Bone marrow (tissue), 2 donors: ENCODE data around the gene FFAR4.

Experiments
- DNase-seq, 2 donors: peaks; one replicate each; lab custom pipeline; 2025; lab: John Stamatoyannopoulos, UW

The FFAR4 gene

DNA sequence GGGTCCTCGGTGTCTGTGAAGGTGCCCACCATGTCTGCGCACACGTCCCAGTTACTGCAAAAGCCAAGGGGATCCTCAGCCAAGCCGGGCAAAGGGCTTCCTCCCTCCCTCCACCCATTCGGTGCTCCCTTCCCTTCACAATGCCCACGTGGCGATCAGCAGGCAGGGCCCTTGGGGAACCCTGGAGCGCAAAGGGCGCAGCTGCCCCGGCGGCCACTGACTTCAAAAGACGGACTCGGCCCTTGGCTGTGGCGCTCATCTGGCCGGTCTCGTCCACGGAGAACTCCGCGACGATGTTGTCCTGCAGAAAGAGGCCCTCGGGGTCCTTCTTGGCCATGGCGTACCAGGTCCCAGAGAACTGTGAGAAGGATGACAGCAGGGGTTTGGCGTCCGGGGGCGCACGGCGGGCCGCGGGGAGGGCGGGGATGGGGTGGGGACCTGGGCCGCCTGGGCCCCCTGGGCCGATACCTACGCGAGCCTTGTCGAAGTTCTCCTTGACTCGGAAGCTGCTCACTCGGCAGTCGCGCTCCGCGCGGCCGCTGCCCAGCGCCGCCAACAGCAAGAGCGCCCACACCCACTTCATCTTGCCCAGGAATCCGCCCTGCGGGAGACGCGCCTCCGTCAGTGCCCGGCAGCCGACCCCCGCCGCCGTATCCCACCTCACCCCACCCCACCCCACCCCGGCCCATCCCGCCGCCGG lies 34.1 kb downstream of the FFAR4 start:
- DNase-seq: no peak

DNA sequence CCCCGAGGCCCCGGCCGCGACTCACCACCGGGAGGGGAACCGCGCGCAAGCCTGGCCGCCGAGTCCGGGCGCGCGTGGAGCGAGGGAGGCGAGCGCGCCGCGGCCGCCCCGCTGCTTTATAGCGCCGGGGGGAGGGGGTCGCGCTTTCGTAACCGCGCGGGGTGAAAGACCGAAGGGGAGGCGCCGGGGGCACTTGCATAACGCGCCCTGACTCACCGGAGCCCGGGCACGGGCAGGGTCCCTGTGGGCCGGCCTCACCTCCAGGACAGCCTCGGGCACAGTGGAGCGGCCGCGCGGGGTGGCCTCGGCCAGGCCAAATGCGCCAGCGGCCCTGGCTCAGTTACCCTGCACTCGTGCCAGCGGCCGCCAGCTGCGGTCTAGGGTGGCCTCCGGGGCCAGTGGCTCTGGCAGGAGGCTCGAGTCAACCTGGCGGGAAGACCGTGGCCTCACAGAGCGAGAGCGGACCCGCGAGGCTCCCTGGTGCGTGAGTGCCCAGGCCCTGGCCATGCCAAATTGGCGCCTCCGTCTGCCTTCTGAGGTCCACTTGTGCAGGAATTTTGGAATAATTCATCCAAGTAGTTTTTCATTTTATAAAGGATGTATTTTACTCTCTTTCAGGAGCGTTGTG lies 34.8 kb downstream of the FFAR4 start, which contains the start of gene RBP4:
Gene RBP4 (minus strand): TSS at position 90 of the 628 bp plus-strand sequence. CDS start 207 bp downstream, outside the sequence.
- no peak for DNase-seq

DNA sequence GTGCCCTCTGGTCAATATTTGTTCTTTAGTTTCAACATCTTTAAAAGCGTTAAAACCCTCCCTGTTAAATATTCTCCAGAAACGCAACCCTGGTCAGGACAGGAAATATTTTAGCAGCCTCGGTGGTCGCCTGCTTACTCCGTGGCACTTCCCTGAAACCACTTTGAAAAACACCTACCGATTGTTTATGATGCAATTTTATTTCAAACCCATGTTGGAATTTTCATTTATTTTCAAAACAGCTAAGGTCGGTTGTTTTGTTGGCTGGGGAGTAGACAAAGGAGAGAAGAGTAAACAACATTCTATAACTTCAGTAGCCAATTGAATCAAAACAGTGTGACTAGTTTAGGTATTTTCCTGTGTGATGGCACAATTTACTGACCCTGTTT lies 35.3 kb downstream of the FFAR4 start:
- no peak for DNase-seq

DNA sequence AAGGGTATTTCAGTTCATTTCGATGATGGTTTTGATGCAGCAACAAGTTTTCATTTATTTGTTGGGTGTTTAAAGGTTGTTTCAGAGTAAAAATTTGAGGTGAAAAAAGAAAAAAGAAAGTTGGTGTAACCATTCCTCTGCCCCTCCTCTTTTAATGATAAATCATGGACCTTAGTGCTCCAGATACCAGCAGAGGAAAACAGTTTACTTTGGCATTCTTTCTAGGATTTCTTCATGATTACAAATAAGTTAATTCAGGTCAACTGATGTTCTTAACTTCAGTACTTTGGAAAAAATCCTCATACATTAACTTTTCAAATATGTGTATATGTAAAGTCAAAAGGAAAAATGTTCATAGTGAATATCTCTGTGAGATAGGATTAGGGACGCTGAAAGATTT lies 36.6 kb downstream of the FFAR4 start:
- no peak for DNase-seq

DNA sequence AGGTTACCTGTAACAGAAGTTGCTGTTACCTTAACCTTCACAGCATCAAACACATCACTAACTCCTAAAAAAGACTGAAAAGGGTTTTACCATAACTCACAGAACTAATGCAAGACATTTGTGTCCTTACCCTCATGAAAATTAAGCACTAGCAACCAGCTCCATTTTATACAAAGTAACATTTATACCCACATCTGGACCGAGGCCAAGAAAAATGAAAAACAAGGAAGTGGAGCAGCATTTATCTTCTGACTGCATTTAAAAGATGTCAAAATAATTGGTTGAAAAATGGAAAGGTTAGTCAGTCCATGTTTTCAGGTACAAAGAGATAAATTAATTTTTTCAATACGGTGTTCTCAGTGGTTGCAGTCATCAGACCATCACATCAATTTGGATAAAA lies 37.7 kb downstream of the FFAR4 start:
- no peak for DNase-seq

DNA sequence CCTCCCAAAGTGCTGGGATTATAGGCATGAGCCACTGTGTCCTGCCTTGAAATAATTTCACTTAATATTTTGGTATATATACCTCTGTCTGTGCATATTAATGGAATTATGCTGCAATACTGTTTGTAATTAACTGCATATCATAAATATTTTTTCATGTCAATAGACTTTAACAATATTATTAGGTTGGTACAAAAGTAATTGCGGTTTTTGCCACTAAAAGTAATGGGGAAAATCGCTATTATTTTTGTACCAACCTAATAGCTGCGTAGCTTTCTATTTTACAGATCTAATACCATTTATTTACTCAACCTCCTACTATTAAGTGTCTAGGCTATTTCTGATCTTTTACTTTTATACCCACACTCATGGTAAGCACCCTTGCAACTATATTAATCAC lies 42.0 kb downstream of the FFAR4 start:
- no peak for DNase-seq

DNA sequence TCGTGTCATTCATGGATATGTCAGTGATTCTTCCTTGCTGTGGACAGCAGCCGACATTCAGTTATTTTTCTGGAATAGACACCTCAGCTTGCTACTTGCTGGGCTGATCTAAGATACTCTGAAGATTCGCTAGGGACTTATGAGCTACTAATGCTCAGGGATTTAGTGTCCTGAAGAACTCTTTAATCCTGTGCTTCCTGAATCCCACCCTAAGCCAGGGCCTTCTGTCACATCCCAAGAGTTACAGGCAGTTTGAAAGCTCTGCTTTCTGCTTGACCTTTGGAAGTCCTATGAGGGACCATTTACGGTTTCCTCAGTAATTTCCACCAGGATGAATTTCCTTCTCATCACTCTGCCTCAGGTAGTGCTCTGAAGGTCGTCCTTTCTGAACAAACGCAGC lies 45.8 kb downstream of the FFAR4 start, which contains the start of gene PDE6C:
Gene PDE6C (plus strand): TSS at position 227 of the 400 bp plus-strand sequence. CDS start 189 bp downstream, outside the sequence.
- no peak for DNase-seq

DNA sequence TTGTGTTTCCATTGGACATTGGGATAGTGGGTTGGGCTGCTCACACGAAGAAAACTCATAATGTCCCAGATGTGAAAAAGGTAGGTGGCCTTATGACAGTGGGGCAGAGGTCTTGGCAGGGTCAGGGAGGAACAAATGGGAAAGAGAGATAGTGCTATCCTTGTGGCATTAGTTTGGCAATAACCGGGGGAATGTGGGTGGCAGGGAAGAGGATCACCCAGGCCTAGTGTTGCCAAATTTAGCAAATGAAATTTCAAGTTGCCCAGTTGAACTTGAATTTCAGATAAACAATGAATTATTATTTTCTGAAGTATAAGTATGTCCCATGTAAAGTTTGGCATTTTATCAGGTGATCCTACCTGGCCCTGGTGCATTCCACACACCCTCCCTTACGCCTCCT lies 46.7 kb downstream of the FFAR4 start:
- no peak for DNase-seq

DNA sequence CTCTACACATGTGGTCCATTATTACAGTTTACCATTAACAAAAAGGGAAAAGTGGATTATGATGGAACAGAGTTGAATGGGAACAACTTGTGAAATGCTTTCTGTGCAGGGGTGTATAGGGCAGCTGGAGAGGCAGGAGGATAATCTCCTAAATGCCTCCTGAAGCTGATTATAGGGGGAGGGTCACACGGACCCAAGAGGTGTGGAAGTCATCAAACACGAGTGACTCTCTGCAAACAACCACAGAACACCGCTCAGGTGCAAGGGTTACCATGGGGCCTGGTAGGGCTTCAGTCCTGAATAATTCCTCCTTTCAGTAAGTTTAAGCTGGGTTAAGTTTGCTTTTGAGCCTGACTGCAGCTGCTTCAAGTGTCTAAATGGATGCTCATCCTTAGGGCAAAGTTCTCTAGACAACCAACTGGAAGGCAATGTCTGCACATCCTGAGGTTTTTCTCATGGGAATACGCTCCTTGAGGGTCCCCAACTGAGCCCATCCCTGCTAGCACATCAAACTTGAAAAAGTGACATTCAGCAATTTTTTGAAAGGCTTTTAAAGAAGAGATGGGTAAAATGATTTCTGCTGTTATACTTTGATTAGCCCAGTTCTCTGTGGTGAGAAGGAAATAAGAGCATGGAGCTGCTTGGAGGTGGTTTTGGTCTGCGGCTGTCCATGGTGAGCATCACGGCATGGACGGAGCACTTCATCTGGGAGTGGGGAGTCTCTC lies 47.8 kb downstream of the FFAR4 start:
- no peak for DNase-seq

DNA sequence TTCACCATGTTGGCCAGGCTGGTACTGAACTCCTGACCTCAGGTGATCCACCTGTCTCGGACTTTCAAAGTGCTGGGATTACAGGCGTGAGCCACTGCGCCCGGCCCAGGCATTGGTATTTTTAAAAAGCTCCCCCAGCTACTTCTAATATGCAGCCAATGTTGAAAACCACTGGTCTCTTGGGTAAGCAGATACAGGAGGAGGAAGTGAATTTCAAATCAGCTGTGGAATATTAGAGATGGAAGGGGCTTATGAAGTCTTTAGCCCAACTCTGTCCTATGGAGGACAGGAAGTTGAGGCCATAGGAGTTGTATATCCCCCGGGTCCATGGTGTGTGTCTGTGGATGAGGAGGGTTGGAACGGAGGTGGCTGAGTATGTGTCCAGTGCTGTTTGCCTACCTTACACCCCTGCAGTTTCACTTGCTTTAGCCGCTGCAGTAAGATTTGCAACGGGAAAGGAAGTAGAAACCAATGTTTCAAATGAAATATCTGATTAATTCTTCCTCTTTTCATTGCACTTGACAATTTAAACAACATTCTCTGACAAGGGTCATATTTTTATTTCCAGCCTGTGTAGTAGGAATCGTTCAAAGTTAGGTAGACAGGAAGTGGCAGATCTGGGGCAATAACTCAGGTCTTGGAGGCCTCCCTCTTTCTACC lies 49.2 kb downstream of the FFAR4 start:
- no peak for DNase-seq

DNA sequence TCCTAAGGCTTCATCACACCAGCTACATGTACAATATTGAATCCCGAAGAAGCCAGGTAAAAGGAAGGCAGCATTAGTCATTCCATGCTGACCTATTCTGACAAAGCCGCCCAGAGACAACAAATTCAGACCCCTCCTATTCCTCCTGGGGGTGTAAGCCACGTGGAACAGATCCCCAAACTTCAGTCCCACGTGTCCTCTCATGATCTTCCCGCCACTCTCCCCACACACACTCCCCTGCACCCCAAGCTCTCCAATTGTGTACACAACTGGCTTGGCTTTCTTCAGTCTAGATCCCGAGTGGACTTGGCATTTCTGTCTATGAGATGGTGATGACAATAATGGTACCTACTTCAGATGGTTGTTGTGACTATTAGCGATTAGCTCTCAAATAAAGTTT lies 54.5 kb downstream of the FFAR4 start:
- no peak for DNase-seq

DNA sequence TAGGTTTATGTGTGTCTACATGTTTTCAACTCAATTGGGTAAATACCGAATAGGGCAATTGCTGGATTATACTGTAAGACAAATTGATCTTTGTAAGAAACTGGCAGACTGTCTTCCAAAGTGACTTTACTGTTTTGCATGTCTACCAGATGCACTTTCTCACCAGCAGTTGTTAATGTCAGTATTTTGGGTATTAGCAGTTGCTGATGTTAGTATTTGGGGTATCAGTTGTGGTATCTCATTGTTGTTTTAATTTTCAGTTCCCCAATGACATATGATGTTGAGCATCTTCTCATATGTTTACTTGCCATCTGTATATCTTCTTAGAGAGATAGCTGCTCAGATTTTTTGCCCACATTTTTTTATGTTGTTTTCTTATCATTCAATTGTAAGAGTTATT lies 56.5 kb downstream of the FFAR4 start:
- no peak for DNase-seq

DNA sequence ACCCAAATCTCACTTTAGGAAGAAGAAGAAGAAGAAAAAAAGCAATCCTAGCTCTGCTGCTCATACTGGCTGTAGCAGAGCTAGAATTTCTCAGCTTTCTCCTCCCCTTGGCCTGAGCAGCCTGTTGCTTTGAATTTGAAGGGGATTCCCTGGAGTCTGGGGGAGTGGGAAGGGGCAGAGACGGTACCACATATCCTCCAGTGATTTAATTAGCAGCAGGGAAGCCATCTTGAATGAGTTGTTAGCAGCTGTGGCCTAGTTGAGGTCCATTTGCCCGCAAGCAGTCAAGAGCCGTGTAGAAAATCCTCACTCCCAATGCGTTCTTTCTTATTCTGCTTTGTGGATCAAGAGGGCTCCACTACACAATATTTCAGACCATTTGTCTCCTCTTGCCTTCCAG lies 62.4 kb downstream of the FFAR4 start:
- no peak for DNase-seq

DNA sequence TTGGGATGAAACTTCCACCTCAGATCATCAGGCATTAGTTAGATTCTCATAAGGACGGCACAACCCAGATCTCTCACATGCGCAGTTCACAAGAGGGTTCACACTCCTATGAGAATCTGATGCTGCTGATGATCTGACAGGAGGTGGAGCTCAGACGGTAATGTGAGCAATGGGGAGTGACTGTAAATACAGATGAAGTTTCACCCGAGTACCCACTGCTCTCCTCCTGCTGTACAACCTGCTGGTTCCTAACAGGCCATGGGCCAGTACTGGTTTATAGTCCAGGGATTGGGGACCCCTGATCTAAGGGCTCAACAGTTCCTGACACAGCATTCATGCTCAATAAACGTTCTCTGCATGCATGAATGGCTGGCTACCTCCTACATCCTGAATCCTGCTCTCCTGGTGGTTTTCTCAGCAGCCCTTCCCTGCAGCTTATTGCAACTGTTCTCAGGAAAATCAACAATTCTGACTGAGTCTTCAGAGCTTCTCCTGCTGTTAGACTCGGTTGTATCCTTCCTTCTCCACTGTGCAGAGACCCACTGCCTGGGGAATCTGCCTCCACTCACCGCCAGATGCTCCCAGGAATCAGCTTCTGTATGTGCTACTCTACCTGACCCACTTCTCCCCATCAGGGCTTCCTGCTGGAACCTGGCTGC lies 63.3 kb downstream of the FFAR4 start:
- DNase-seq: no peak

DNA sequence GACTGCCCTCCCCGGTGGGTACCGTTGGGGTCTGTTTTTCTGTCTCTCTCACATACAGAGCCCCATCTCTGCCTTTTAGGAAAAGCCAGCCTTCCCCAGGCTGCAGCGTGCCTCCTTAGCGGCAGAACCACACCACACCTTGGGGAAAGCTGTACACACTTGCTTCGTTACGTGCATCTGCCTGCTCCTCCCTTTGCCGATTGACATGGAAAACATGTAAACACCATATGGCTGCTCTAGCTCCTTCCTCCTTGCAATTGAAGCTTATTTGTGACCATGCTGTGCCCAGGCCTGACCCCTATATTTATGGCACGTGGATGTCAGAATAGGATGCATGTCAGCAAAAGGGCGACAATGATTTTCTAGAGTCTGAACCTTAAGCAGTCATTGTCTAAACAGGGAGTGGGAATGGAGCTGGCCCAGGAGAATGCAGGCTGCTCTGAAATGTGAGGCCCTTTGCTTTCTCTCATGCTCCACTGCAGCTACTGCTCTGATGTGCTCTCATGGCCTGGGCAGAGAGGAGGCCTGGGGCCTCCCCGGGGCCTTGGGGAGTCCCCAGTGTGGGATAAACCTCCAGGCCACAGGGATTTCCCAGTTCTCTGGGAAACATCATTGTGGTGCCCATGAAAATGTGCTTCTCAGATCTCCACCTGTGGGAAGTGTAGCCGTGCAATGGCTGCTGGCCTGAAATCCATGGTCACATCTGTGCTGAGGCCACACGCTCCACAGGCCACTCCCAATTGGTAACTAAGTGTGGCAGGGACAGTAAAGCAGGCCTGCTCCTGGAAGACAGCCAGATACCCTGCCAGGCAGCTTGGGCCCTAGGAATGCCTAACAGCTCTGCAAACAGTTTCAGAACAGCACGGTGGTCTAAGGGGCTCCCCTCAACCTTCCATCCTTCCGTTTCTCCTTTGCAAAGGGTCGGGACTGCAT lies 64.4 kb downstream of the FFAR4 start:
- no peak for DNase-seq
